Measurements from ENCODE around the gene STK24. TPM values are rescaled to one million over a fixed set of nuclear protein-coding genes. Genes with fewer than 3 reads are reported as not detected.

Gene STK24
- total RNA-seq, 1 donor from 2014 or later, result 190 TPM

GRCh38 chr13:98564204-98564603 is 12.7 kb downstream of the STK24 start:
- no peaks in the 10 kb centered on the region for H3K27me3 ChIP-seq (ENCODE audit: control insufficient read depth, insufficient read depth, low read length)
- TF ChIP-seq CTCF (IDR thresholded peaks at IDR 0.05; ENCODE audit: insufficient read depth, low read length, poor library complexity, severe bottlenecking), result no peak
- H3K36me3 ChIP-seq (ENCODE audit: control insufficient read depth, insufficient read depth, low read length), result no peaks in the 10 kb centered on the region
- no peak overlapping the region for H3K4me3 ChIP-seq (ENCODE audit: low read depth, low read length)
- no peak for DNase-seq (ENCODE audit: low read depth)

- TF ChIP-seq CTCF (IDR thresholded peaks at IDR 0.05; ENCODE audit: insufficient read depth, low read length, poor library complexity, severe bottlenecking), result no peak
- Histone ChIP-seq H3K27me3 (ENCODE audit: control insufficient read depth, insufficient read depth, low read length) (no peaks in the 10 kb centered on the region), H3K4me3 (ENCODE audit: low read depth, low read length) (no peak overlapping the region), H3K36me3 (ENCODE audit: control insufficient read depth, insufficient read depth, low read length) (no peaks in the 10 kb centered on the region)
- DNase-seq (ENCODE audit: low read depth), result no peak
Observed at GRCh38 chr13:98563071-98563470, 13.8 kb downstream of the STK24 start.

GRCh38 chr13:98559169-98559568 is 17.7 kb downstream of the STK24 start:
- no peak for TF ChIP-seq CTCF (IDR thresholded peaks at IDR 0.05; ENCODE audit: insufficient read depth, low read length, poor library complexity, severe bottlenecking)
- Histone ChIP-seq H3K36me3 (ENCODE audit: control insufficient read depth, insufficient read depth, low read length) (no peaks in the 10 kb centered on the region), H3K4me3 (ENCODE audit: low read depth, low read length) (no peak overlapping the region), H3K27me3 (ENCODE audit: control insufficient read depth, insufficient read depth, low read length) (no peaks in the 10 kb centered on the region)
- DNase-seq (ENCODE audit: low read depth), result no peak

GRCh38 chr13:98557937-98558792 is 18.7 kb downstream of the STK24 start:
- H3K4me3 ChIP-seq (ENCODE audit: low read depth, low read length), result no peak overlapping the region
- DNase-seq (ENCODE audit: low read depth), result no peak
- no peaks in the 10 kb centered on the region for H3K27me3 ChIP-seq (ENCODE audit: control insufficient read depth, insufficient read depth, low read length)
- TF ChIP-seq CTCF (IDR thresholded peaks at IDR 0.05; ENCODE audit: insufficient read depth, low read length, poor library complexity, severe bottlenecking), result no peak
- no peaks in the 10 kb centered on the region for H3K36me3 ChIP-seq (ENCODE audit: control insufficient read depth, insufficient read depth, low read length)

- Histone ChIP-seq H3K27me3 (ENCODE audit: control insufficient read depth, insufficient read depth, low read length) (no peaks in the 10 kb centered on the region), H3K36me3 (ENCODE audit: control insufficient read depth, insufficient read depth, low read length) (no peaks in the 10 kb centered on the region), H3K4me3 (ENCODE audit: low read depth, low read length) (no peak overlapping the region)
- peak; percentile 57 for TF ChIP-seq CTCF (IDR thresholded peaks at IDR 0.05; ENCODE audit: insufficient read depth, low read length, poor library complexity, severe bottlenecking)
- DNase-seq (ENCODE audit: low read depth), result peak; percentile 42
Observed at GRCh38 chr13:98556968-98557631, 19.8 kb downstream of the STK24 start.

Data from kidney epithelial cell (primary cell).